GM23248 (cell line): ENCODE measurements around the gene CTPS2.

ENCODE experiments used
- EZH2 ChIP-seq: fragments of 200-600 bp; sonication (generic); IDR thresholded peaks from 2 replicates; pipeline ENCODE4 v1.6.1; 2018; ENCODE audit warnings: antibody characterized with exemption, mild to moderate bottlenecking; ENCODE audit not compliant: insufficient read depth, poor library complexity, severe bottlenecking
- EZH2phosphoT487 ChIP-seq: fragments of 200-600 bp; sonication (generic); IDR thresholded peaks from 2 replicates; pipeline ENCODE4 v1.6.1; 2018; ENCODE audit warnings: antibody characterized with exemption, moderate library complexity, mild to moderate bottlenecking, low read depth; ENCODE audit not compliant: insufficient read depth

DNA sequence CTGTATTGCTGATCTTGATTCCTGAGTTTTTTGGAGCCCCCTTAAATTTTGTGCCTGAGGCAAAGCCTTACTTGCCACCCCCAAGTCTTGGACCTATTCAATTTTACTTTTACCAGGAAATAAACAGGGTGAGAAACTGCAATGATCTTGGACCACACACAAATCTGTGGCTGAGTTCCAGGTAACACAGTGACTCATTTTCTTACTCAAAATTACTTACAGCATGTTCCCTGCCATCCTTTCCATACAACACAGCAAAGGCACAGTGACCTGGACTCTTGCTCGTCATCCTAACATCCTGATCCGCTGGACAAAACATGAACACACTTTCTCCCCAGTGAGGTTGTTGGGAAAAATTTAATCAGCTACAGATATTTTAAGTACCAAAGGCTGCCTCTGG lies 123.3 kb downstream of the CTPS2 start:
- TF ChIP-seq EZH2phosphoT487 = no peak
- no peak for TF ChIP-seq EZH2
